Measurements from ENCODE around the gene PIP5KL1. TPM values are rescaled to one million over a fixed set of nuclear protein-coding genes. Genes with fewer than 3 reads are reported as not detected.

The PIP5KL1 gene
- total and polyA plus RNA-seq, 4 donors: 2.0 to 9.0 (median 4.9) TPM

DNA sequence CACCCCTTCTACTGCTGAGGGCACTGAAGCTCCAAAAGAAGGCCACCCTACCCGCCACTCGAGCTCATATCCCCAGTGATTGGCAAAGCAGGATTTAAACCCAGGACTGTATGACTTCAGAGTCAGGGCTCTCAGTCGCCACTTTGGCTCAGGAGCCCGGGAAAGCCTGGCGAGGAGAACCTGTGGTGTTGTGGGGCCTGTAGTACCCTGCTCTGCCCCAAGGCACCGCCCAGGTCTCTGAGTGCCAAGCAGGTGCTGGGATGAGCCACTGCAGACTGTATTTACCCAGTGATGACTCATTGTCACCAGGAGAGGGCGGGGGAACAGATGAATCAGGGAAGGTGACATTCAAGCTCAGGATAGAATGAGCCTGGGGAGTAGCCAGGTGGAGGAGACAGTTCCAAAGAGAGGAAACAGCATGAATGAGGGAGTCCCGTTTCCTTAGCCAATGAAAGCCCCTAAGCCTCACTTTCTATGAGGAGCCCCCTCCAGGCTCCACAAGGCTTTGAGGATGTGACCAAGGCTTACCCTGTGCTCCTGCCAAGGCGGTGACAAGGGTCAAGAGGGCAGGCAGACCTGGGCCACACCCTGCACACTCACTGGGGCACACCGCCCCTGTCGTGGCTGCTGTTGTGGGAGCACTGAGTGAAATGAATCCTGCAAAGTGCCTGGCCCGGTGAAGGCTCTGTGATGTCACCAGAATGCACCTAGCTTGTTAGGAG is 24.9 kb upstream of the PIP5KL1 start:
- Histone ChIP-seq H3K4me3 (no peak overlapping the region), H3K27me3 (ENCODE audit: control insufficient read depth in 3 of 3, insufficient read depth in 3 of 3, low read length in 2 of 3) (no peaks in the 10 kb centered on the region), H3K9me3 (ENCODE audit: control insufficient read depth in 4 of 4, insufficient read depth in 3 of 4, low read length in 3 of 4) (no peaks in the 10 kb centered on the region), H3K36me3 (ENCODE audit: control insufficient read depth in 4 of 4, insufficient read depth in 4 of 4, low read length in 4 of 4) (no peaks in the 10 kb centered on the region), H3K4me1 (ENCODE audit: control insufficient read depth in 5 of 5, insufficient read depth in 5 of 5, low read length in 5 of 5) (peaks cover 0 to 13% (median 4%) of the 10 kb centered on the region in 5 donors), H3K27ac (ENCODE audit: low read depth in 1 of 2, low read length in 1 of 2) (peak overlapping the region; percentile 63 to 84), H3K9ac (ENCODE audit: insufficient read depth in 1 of 2, low read length in 2 of 2) (no peak overlapping the region)
- ATAC-seq (ENCODE audit: insufficient read depth, low FRiP score) (peak; percentile 90), DNase-seq (no peak)
- WGBS, 2 donors: 58 to 77% methylated on average over 12 of the region's 12 CpGs
- TF ChIP-seq, protein P1, sequence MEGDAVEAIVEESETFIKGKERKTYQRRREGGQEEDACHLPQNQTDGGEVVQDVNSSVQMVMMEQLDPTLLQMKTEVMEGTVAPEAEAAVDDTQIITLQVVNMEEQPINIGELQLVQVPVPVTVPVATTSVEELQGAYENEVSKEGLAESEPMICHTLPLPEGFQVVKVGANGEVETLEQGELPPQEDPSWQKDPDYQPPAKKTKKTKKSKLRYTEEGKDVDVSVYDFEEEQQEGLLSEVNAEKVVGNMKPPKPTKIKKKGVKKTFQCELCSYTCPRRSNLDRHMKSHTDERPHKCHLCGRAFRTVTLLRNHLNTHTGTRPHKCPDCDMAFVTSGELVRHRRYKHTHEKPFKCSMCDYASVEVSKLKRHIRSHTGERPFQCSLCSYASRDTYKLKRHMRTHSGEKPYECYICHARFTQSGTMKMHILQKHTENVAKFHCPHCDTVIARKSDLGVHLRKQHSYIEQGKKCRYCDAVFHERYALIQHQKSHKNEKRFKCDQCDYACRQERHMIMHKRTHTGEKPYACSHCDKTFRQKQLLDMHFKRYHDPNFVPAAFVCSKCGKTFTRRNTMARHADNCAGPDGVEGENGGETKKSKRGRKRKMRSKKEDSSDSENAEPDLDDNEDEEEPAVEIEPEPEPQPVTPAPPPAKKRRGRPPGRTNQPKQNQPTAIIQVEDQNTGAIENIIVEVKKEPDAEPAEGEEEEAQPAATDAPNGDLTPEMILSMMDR (IDR thresholded peaks at IDR 0.05; ENCODE audit: control extremely low read depth, extremely low read depth): no peak

DNA sequence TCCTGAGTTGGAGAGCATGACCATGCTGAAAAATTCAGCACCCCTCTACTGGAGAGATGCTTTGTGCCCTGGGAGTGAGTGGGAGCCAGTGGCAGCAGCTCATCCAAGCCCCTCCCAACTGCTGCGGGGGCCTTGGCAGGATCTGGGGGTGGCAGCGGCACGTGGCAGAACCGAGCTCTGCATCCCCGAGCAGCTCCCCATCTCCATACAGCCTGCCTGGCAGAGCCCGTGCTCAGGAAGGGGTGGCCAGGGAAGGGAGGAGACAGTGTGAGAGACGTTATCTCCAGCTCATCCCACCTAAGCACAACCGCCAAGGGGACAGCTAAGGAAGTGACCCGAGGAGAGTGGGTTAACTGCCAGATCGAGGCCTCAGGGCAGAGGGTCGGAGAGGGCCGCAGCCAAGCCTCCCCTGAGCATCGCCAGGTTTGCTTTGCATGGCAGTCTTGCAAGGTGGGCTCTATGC is 24.3 kb upstream of the PIP5KL1 start:
- Histone ChIP-seq H3K4me3 (no peak overlapping the region), H3K4me1 (ENCODE audit: control insufficient read depth in 5 of 5, insufficient read depth in 5 of 5, low read length in 5 of 5) (peaks cover 0 to 9% (median 4%) of the 10 kb centered on the region in 5 donors), H3K9ac (ENCODE audit: insufficient read depth in 1 of 2, low read length in 2 of 2) (no peak overlapping the region), H3K27me3 (ENCODE audit: control insufficient read depth in 3 of 3, insufficient read depth in 3 of 3, low read length in 2 of 3) (no peaks in the 10 kb centered on the region), H3K9me3 (ENCODE audit: control insufficient read depth in 4 of 4, insufficient read depth in 3 of 4, low read length in 3 of 4) (no peaks in the 10 kb centered on the region), H3K27ac (ENCODE audit: low read depth in 1 of 2, low read length in 1 of 2) (peak overlapping the region; percentile 38 to 44), H3K36me3 (ENCODE audit: control insufficient read depth in 4 of 4, insufficient read depth in 4 of 4, low read length in 4 of 4) (no peaks in the 10 kb centered on the region)
- TF ChIP-seq, protein P1 (IDR thresholded peaks at IDR 0.05; ENCODE audit: control extremely low read depth, extremely low read depth): no peak
- ATAC-seq (ENCODE audit: insufficient read depth, low FRiP score) (no peak), DNase-seq (no peak)
- WGBS, 2 donors: 70 to 82% methylated on average over 13 of the region's 13 CpGs

DNA sequence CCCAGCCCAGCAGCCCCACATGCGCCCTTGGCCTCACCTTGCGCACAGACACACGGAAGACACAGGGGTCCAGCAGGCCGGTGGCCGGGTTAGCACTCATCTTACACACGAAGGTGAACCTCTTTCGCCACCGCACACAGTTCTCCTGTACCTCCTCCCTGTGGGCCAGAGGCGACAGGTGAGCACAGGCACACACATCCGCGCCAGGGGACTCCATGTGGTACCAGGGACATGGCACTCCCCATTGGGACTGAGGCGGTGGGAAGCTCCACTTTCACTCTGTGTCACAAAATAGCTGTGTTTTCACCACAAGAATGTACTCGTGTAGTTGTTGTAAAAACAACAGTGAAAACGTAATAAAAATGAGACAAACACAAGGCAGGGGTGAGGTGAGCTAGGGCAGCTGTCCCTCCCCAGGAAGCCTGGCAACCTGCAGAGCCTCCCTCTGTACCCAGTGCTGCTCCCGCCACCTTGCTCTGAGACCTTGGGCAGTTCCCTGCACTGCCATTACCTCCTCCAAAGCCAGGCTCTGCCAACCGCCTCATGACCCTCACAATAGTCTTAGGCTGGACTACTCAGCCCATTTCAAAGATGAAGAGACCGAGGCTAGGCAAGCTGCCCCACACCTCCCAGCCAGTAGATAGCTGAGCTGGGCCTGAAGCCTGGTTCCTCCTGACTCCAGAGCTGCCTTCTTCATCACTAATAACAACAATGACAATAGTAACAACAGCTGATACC is 23.4 kb upstream of the PIP5KL1 start:
- peak overlapping the region; percentile 24 to 44 for H3K27ac ChIP-seq (ENCODE audit: low read depth in 1 of 2, low read length in 1 of 2)
- H3K9ac ChIP-seq (ENCODE audit: insufficient read depth in 1 of 2, low read length in 2 of 2): no peak overlapping the region
- TF ChIP-seq, protein P1 (IDR thresholded peaks at IDR 0.05; ENCODE audit: control extremely low read depth, extremely low read depth): no peak

More for the DNA sequence above, 23.4 kb upstream of the PIP5KL1 start:
- Histone ChIP-seq H3K27me3 (ENCODE audit: control insufficient read depth in 3 of 3, insufficient read depth in 3 of 3, low read length in 2 of 3) (no peaks in the 10 kb centered on the region), H3K36me3 (ENCODE audit: control insufficient read depth in 4 of 4, insufficient read depth in 4 of 4, low read length in 4 of 4) (no peaks in the 10 kb centered on the region), H3K4me3 (no peak overlapping the region), H3K9me3 (ENCODE audit: control insufficient read depth in 4 of 4, insufficient read depth in 3 of 4, low read length in 3 of 4) (no peaks in the 10 kb centered on the region), H3K4me1 (ENCODE audit: control insufficient read depth in 5 of 5, insufficient read depth in 5 of 5, low read length in 5 of 5) (peaks cover 0 to 9% (median 4%) of the 10 kb centered on the region in 5 donors)
- no peak for ATAC-seq (ENCODE audit: insufficient read depth, low FRiP score)
- no peak for DNase-seq
- 89 to 93% methylated on average over 17 of the region's 17 CpGs for WGBS, 2 donors
